GM21825 (cell line): ENCODE data around the gene PLIN4.

ENCODE experiments used
- ATAC-seq: cut with Tn5 transposase; IDR thresholded peaks from one replicate; pipeline ENCODE4 v1.9.1; 2021; ENCODE audit warnings: mild to moderate bottlenecking, moderate library complexity; ENCODE audit not compliant: unreplicated experiment

Gene PLIN4

DNA sequence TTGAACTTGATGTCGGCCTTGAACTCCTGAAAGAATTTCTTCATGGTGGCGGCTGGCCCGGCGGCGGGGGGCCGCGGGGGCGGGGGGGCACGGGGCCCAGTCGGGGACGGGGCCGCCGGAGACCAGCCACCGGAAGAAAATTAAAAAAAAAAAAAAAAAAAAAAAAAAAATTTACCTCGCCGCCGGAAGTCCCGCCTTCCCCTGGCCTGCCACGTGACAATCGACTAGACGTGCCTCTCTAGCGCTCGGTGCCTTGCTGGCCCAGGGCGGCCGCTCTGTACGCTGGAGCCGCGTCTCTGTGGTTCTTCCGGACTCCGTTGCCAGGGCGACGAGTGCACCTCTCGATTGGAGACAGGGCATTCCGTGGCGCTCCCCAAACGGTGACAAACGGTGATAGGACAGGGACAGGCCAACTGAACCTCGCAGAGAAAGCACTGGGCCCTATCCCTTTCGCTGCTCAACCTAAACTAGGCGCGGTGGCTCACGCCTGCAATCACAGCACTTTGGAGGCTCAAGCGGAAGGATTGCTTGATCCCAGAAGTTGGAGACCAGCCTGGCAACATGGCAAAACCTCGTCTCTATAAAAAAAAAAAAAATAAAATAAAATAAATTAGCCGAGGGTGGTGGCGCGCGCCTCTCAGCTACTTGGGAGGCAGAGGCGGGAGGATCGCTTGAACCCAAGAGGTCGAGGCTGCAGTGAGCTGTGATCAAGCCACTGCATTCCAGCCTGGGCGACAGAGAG lies 60.5 kb downstream of the PLIN4 start, which contains the start of gene UBXN6:
Gene UBXN6 (minus strand): TSS at position 141 of the 742 bp plus-strand sequence. CDS start 97 bp downstream, at position 44.
- peak; percentile 82 for ATAC-seq

DNA sequence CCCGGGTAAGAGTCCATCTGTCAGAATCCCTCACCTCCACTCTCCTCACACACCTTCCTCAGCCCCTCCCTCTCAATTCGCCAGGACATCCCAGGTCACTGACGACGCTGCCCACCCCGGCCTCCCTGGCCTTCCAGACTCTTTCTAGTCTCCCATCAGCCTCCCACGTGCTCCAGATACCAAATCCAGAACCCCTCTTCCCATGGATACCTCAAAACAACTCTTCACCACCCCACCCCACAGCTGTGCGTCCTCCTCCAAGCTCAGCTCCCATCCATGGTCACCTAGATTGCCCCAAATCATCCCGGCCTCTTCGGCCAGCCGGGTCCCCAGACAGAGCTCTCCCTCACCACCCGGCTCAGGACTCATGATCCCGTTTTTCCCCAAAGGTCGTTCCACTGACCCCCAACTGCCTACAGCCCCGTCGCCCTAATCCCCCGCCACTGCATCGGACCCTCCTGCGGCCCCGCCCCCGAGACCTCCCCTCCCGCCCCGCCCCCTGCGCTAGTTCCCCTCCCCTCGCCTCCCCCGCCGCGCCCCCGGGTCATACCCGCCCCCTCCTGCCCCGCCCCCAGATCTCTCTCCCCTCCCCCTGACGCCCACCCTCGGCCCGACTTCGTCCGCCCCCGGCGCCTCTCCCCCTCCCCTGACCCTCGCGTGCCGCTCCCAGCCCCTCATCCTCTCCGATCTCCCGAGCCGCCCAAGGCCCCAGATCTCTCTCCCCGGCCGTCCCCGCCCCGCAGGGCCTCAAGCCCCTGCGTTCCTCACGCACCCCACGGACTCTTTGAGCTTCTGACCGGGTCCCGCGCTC lies 61.2 kb downstream of the PLIN4 start:
- ATAC-seq: peak; percentile 3

DNA sequence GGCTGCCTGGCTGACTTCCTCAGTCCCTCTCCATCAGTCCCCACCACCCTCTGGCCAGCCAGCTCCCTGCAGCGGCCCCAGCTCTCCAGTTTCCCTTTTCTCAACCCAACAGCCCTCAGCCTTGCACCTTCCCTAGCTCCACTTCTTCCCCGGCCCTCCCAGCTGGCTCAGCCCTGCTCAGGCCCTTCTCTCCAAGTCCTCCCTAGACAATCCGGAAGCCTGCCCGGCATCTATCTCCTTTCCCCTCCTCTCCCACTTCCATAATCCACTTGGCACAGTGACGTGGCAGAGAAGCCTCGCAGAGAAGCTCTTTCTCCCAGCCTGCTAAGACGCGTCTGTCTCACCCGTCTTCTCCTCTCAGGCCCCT lies 61.8 kb downstream of the PLIN4 start:
- no peak for ATAC-seq

DNA sequence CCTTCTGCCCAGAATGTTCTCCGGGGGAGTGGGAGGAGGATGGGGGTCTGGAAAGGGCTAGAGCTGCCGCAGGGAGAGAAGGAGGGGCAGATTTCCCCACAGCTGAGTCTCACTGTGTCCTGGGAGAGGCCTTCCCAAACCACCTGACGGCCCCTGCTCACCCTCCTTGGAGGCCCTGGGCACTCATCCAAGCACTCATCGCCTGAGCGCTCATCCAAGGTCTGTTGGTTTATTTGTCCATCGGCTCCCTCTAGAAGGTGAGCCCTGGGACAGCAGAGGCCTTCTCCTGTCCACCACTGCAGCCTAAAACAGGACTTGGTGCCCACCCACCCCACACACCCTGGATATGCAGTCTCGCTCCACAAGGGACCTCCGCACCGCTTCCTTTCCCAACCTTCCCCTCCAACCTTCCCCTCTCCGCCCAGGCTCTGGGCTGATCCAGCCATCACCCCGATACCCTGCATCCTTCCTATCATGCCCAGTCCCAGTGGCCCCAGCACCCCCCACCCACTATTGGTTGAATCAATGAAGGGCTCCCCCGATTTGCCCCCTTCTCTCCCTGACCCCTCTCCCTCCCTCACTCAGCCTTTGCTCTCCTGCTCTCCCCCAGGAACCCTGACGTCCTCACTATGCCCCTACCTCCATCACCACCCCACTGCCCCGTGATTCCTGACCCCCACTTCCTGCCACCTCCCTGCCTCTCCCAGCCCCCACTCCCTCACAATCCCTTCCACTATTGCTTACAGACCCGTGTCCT lies 62.4 kb downstream of the PLIN4 start:
- no peak for ATAC-seq

DNA sequence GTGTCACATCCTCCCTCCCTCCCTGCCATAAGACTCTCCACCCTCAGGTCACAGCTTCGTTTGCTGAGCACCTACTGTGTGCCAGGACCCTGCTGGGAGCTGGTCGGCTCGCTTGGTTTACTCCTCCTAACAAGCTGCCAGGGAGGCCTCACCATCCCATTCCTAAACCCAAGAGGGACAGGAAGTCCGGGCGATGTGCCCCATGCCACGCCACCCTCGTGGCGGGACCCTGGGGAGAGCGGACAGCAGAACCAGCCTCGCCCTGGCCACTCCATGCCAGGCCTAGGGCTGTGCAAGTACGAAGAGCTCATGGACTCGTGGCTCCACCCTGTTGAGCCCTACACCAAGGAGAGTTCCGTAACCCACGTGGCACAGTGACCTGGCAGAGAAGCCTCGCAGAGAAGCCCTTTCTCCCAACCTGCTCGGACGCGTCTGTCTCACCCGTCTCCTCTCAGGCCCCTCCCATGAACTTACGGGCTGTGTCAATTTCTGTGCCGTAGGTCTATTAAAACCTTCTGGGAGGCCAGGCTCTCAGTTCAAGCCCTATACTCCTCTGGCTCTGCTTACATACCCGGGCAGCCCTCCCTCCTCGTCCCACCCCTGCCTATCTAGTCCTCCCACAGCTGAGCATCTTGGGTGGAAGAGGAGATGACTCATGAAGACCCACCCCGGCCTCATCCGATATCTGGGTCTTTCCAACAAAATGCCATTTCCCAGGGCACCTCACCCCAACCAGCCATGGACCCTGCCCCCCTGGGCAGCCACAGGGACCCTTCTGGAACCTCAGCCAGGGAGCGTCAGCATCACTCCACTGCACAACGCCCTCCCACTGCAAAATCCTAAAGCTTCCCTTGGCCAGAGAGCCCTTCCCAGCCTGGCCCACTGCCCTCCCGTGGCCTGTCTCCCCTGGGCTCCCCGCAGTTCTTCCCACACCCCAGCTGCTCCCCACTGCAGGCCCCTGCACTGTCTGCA lies 63.3 kb downstream of the PLIN4 start:
- ATAC-seq: no peak

DNA sequence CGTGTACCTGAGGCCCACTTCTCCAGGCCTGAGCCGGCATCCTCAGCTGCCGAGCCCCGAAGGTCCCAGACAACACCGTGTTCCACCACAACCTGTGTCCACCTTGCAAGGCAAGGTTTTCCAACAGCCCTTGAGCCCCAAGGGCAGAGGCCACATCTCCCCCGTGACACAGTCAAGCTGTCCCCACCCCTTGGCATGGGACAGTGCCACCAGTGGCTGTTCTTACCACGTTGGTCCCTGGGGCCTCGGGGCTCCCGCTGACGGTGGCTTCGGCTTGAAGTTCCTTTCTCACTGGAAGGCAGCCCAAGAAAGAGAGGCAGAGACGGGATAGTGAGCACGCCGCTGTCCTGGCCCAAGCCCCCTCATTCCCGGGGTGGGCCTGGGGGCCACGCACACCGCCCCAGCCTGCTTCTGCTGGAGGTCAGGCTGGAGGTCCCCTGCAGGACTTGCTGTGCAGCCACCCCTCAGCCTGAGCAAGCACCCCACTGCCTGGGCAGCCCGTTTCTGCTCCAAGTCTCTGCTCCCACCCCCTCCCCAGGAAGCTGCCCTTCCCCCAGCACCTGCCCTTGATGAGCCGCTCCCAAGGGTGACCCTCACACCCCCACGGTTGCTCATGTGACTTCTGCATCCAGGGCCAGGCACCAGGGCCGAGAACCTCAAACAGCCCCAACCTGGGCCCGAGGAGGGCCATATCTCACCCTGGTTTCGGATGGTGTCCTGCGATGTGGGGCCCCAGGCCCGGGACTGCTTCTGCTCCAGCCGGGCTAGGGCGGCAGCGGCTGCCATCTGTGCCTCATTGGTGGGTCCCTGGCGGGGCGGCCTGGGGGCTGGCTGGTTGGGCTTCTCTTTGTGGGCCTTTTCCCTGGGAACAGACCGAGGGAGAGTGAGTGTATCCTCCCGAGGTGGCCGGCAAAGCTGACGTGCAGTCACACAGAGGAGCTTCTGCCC lies 64.8 kb downstream of the PLIN4 start:
- ATAC-seq: no peak

DNA sequence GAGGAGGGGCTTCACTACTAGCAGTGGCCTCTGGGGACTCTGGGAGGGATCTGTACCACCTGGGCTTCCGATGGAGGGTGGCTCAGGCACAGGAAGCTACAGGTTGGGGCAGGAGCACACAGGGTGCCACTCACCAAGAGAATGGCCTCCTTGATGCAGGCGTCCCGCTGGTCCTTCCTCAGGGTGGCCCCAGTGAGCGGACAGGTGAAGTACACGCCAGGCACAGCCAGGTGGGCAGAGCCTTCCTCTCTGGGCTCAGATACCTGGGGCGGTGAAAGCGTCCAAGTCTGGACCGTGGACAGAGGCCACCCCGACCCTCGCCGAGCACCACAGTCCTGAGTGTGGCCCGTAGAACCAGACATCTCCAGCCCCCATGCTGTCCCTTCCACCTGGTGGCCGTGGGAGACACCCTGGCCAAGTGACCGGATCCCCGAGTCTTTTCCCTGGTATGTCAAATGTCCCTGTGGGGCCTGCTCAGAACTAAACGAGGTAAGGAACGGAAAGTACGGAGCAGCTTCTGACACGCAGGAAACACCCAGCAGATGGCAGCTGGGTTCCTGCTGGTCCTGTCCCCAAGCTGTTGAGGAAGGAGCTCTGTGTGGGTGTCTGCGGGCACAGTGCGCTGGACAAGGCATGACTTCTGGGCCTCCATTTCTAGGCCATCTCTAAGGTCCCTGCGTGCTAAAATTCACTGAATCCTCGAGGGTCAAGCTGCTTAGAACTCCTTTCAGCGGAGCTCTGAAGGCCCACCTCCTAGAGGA lies 65.9 kb downstream of the PLIN4 start:
- no peak for ATAC-seq
